Measurements from ENCODE around the gene CDH18.

The CDH18 gene

GRCh38 chr5:19987612-19988361 is at the start of gene CDH18:
CDH18 (minus strand) TSS chr5:19988200; CDS start chr5:19838986, 149,214 bp downstream.
- DNase-seq = no peak

GRCh38 chr5:20034717-20035116 is 46.7 kb upstream of the CDH18 start:
- no peak for DNase-seq

GRCh38 chr5:20033881-20034280 is 45.9 kb upstream of the CDH18 start:
- DNase-seq = no peak

GRCh38 chr5:20032896-20033295 is 44.9 kb upstream of the CDH18 start:
- DNase-seq = no peak

GRCh38 chr5:20030125-20030524 is 42.1 kb upstream of the CDH18 start:
- no peak for DNase-seq

GRCh38 chr5:20029266-20029665 is 41.3 kb upstream of the CDH18 start:
- DNase-seq = no peak

GRCh38 chr5:20028506-20028905 is 40.5 kb upstream of the CDH18 start:
- DNase-seq = no peak

GRCh38 chr5:20023686-20024180 is 35.7 kb upstream of the CDH18 start:
- DNase-seq = no peak

GRCh38 chr5:20020247-20020646 is 32.2 kb upstream of the CDH18 start:
- no peak for DNase-seq

- no peak for DNase-seq
Observed at GRCh38 chr5:20017021-20017420, 29.0 kb upstream of the CDH18 start.

GRCh38 chr5:20000416-20000815 is 12.4 kb upstream of the CDH18 start:
- DNase-seq = no peak

- DNase-seq = no peak
Observed at GRCh38 chr5:19988457-19988856, 457 bp upstream of the CDH18 start.

- DNase-seq = no peak
Observed at GRCh38 chr5:19986806-19987205, 1.2 kb downstream of the CDH18 start.

GRCh38 chr5:19986031-19986619 is 1.9 kb downstream of the CDH18 start:
- DNase-seq = no peak

GRCh38 chr5:19978476-19978875 is 9.5 kb downstream of the CDH18 start:
- DNase-seq = no peak

GRCh38 chr5:19977099-19977498 is 10.9 kb downstream of the CDH18 start:
- DNase-seq = no peak

- no peak for DNase-seq
Observed at GRCh38 chr5:19975795-19976194, 12.2 kb downstream of the CDH18 start.

- no peak for DNase-seq
Observed at GRCh38 chr5:19960451-19960850, 27.5 kb downstream of the CDH18 start.

GRCh38 chr5:19959830-19960384 is 28.1 kb downstream of the CDH18 start:
- no peak for DNase-seq

- no peak for DNase-seq
Observed at GRCh38 chr5:19950897-19951296, 37.1 kb downstream of the CDH18 start.

- DNase-seq = no peak
Observed at GRCh38 chr5:19940192-19940591, 47.8 kb downstream of the CDH18 start.

- DNase-seq = no peak
Observed at GRCh38 chr5:19930451-19930850, 57.5 kb downstream of the CDH18 start.

GRCh38 chr5:19928562-19929421 is 59.2 kb downstream of the CDH18 start:
- DNase-seq = no peak
